Neural cell (in vitro differentiated cells): Measurements from ENCODE around the gene UBC. TPM values are rescaled to one million over a fixed set of nuclear protein-coding genes. Genes with fewer than 3 reads are reported as not detected.

ENCODE experiments used
- H2AFZ ChIP-seq: fragments of 200-600, 300-800 bp; sonication (generic), shearing (Covaris generic); 2 replicates; pipeline ENCODE4 v1.6.0; 2014; ENCODE audit warnings: low read depth, mild to moderate bottlenecking, antibody characterized with exemption, low read length, moderate library complexity
- H3F3A ChIP-seq: fragments of 200-600 bp; shearing (Covaris generic); 2 replicates; pipeline ENCODE4 v1.6.1; 2016; ENCODE audit warnings: mild to moderate bottlenecking, moderate library complexity, mixed read lengths, antibody characterized with exemption, low read length; ENCODE audit not compliant: insufficient read depth, poor library complexity, severe bottlenecking
- H3K27ac ChIP-seq: fragments of 200-600, 300-800 bp; sonication (generic), shearing (Covaris generic); 2 replicates; pipeline ENCODE4 v1.5.1; 2014; ENCODE audit warnings: mild to moderate bottlenecking, low read length, moderate library complexity
- H3K27me3 ChIP-seq: fragments of 300-800, 200-600 bp; sonication (generic), shearing (Covaris generic); 2 replicates; pipeline ENCODE4 v1.6.0; 2014; ENCODE audit warnings: mild to moderate bottlenecking, low read depth, low read length, moderate library complexity; ENCODE audit not compliant: insufficient read depth
- H3K36me3 ChIP-seq: fragments of 300-800, 200-600 bp; sonication (generic), shearing (Covaris generic); 2 replicates; pipeline ENCODE4 v1.5.1; 2014; ENCODE audit warnings: mild to moderate bottlenecking, antibody characterized with exemption, low read length, moderate library complexity; ENCODE audit not compliant: insufficient read depth
- H3K4me2 ChIP-seq: fragments of 300-800, 200-600 bp; sonication (generic), shearing (Covaris generic); 2 replicates; pipeline ENCODE4 v1.6.0; 2014; ENCODE audit warnings: mild to moderate bottlenecking, low read length
- H3K4me3 ChIP-seq: fragments of 300-800, 200-600 bp; sonication (generic), shearing (Covaris generic); 2 replicates; pipeline ENCODE4 v1.5.1; 2014; ENCODE audit warnings: mild to moderate bottlenecking, low read length, moderate library complexity
- H3K79me2 ChIP-seq: fragments of 200-600 bp; shearing (Covaris generic); replicated peaks from 2 replicates; pipeline ENCODE4 v1.6.0; 2014; ENCODE audit warnings: mild to moderate bottlenecking, low read length, moderate library complexity; ENCODE audit not compliant: insufficient read depth
- H3K9ac ChIP-seq: fragments of 300-800, 200-600 bp; sonication (generic), shearing (Covaris generic); 2 replicates; pipeline ENCODE4 v1.6.1; 2016; ENCODE audit warnings: mild to moderate bottlenecking, low read length, mixed read lengths
- H3K9me2 ChIP-seq: fragments of 200-600 bp; shearing (Covaris generic); 2 replicates; pipeline ENCODE4 v1.6.1; 2016; ENCODE audit warnings: mild to moderate bottlenecking, low read length, mixed read lengths; ENCODE audit not compliant: insufficient read depth
- H3K9me3 ChIP-seq: fragments of 200-600, 300-800 bp; sonication (generic), shearing (Covaris generic); 2 replicates; pipeline ENCODE4 v1.6.1; 2016; ENCODE audit warnings: mild to moderate bottlenecking, mixed run types, low read length, moderate library complexity, mixed read lengths
- H4K20me1 ChIP-seq: fragments of 200-600 bp; shearing (Covaris generic); 2 replicates; pipeline ENCODE4 v1.6.1; 2016; ENCODE audit warnings: mild to moderate bottlenecking, mixed run types; ENCODE audit not compliant: insufficient read depth
- EP300 ChIP-seq: fragments of 450-650 bp; conservative IDR thresholded peaks from 2 replicates; pipeline ENCODE4 v1.6.1; 2014; ENCODE audit warnings: antibody characterized with exemption, mild to moderate bottlenecking, moderate library complexity; ENCODE audit not compliant: poor library complexity, severe bottlenecking
- EZH2 ChIP-seq: fragments of 200-600, 300-800 bp; shearing (Covaris generic), sonication (generic); IDR thresholded peaks from 2 replicates; pipeline ENCODE4 v1.6.1; 2014; ENCODE audit warnings: antibody characterized with exemption, low read length, borderline replicate concordance, mild to moderate bottlenecking; ENCODE audit not compliant: insufficient read depth, poor library complexity, severe bottlenecking
- MXI1 ChIP-seq: fragments of 450-650 bp; conservative IDR thresholded peaks from 2 replicates; pipeline ENCODE4 v1.6.1; 2014; ENCODE audit warnings: antibody characterized with exemption, mild to moderate bottlenecking; ENCODE audit not compliant: poor library complexity, severe bottlenecking
- POLR2AphosphoS5 ChIP-seq: IDR thresholded peaks from 2 replicates; pipeline ENCODE4 v1.6.1; 2012
- RAD21 ChIP-seq: fragments of 450-650 bp; conservative IDR thresholded peaks from 2 replicates; pipeline ENCODE4 v1.6.1; 2014; ENCODE audit warnings: antibody characterized with exemption, mild to moderate bottlenecking, moderate library complexity
- SMC3 ChIP-seq: fragments of 450-650 bp; conservative IDR thresholded peaks from 2 replicates; pipeline ENCODE4 v1.6.1; 2014; ENCODE audit warnings: antibody characterized with exemption, mild to moderate bottlenecking, moderate library complexity; ENCODE audit not compliant: poor library complexity
- TAF1 ChIP-seq: IDR thresholded peaks from 2 replicates; pipeline ENCODE4 v1.6.1; 2012; ENCODE audit warnings: low read depth
- polyA plus RNA-seq: library from polyadenylated mRNA; depleted of rRNA; stranded (reverse); fragments of >200 nt; gene quantifications from 2 replicates; pipeline ENCODE4 v1.2.3, GENCODE V29; 2014
- small RNA-seq, 3 experiments: library from RNA; depleted of rRNA; stranded (forward); fragments of <200 nt; gene quantifications; one replicate each; pipeline ENCODE3, GENCODE V24; 2012
- TF ChIP-seq, protein P1 (sequence below): fragments of 450-650 bp; IDR thresholded peaks from 2 replicates; pipeline ENCODE4 v1.5.1; 2014; ENCODE audit warnings: antibody characterized with exemption, mild to moderate bottlenecking, moderate library complexity; ENCODE audit not compliant: poor library complexity, severe bottlenecking
- TF ChIP-seq, protein P2 (sequence below): IDR thresholded peaks from 2 replicates; pipeline ENCODE4 v1.6.1; 2012; ENCODE audit warnings: borderline replicate concordance

UBC gene
- polyA plus RNA-seq, 1 donor from 2014 or later, result 1,177 TPM

DNA sequence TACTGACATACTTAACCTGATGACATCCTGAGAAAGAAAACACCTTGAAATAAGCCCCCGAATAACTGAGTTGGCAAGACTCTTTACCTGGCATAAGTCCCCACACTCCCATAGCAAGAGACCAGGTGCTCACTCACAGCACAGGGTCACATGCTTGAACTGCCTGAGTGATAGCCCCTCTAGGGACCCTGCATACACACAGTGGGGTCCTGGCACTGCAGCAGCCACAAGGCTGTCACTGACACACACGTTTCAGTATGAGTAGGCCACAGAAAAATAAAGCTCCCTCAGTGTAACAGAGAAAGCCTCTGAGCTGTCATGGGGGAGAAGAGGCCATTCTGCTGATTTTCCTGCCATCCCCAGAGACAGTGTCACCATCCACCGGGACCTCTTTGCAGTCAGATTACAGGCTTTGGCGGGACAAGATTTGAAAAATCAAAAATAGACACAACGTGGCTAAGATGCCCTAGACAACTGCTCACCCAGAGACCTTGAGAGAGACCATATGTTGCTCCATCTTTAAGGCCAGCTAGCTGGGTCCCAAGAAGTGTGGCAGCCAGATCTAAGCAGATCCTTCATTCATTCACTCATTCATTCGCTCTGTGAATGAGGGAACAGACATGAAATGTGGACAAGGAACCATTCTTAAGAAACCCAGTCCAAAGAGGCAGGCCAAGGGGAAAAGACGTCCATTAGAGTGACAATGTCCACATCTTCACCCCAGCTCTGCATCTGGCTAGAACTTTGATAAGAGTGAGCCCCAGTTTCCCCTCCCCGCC lies 52.4 kb downstream of the UBC start:
- no peaks in the 10 kb centered on the region for H3K79me2 ChIP-seq
- no peak overlapping the region for H2AFZ ChIP-seq
- no peak overlapping the region for H3K4me2 ChIP-seq
- H3K27me3 ChIP-seq, result peaks cover 7% of the 10 kb centered on the region
- H3K9me3 ChIP-seq, result no peaks in the 10 kb centered on the region
- H3K27ac ChIP-seq, result no peak overlapping the region
- H3K9ac ChIP-seq, result no peak overlapping the region
- TF ChIP-seq RAD21 (no peak), EZH2 (no peak), TAF1 (no peak), SMC3 (no peak), MXI1 (no peak), POLR2AphosphoS5 (no peak), EP300 (no peak)
- TF ChIP-seq, protein P1, sequence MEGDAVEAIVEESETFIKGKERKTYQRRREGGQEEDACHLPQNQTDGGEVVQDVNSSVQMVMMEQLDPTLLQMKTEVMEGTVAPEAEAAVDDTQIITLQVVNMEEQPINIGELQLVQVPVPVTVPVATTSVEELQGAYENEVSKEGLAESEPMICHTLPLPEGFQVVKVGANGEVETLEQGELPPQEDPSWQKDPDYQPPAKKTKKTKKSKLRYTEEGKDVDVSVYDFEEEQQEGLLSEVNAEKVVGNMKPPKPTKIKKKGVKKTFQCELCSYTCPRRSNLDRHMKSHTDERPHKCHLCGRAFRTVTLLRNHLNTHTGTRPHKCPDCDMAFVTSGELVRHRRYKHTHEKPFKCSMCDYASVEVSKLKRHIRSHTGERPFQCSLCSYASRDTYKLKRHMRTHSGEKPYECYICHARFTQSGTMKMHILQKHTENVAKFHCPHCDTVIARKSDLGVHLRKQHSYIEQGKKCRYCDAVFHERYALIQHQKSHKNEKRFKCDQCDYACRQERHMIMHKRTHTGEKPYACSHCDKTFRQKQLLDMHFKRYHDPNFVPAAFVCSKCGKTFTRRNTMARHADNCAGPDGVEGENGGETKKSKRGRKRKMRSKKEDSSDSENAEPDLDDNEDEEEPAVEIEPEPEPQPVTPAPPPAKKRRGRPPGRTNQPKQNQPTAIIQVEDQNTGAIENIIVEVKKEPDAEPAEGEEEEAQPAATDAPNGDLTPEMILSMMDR, result no peak
- TF ChIP-seq, protein P2, sequence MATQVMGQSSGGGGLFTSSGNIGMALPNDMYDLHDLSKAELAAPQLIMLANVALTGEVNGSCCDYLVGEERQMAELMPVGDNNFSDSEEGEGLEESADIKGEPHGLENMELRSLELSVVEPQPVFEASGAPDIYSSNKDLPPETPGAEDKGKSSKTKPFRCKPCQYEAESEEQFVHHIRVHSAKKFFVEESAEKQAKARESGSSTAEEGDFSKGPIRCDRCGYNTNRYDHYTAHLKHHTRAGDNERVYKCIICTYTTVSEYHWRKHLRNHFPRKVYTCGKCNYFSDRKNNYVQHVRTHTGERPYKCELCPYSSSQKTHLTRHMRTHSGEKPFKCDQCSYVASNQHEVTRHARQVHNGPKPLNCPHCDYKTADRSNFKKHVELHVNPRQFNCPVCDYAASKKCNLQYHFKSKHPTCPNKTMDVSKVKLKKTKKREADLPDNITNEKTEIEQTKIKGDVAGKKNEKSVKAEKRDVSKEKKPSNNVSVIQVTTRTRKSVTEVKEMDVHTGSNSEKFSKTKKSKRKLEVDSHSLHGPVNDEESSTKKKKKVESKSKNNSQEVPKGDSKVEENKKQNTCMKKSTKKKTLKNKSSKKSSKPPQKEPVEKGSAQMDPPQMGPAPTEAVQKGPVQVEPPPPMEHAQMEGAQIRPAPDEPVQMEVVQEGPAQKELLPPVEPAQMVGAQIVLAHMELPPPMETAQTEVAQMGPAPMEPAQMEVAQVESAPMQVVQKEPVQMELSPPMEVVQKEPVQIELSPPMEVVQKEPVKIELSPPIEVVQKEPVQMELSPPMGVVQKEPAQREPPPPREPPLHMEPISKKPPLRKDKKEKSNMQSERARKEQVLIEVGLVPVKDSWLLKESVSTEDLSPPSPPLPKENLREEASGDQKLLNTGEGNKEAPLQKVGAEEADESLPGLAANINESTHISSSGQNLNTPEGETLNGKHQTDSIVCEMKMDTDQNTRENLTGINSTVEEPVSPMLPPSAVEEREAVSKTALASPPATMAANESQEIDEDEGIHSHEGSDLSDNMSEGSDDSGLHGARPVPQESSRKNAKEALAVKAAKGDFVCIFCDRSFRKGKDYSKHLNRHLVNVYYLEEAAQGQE, result no peak
- no peaks in the 10 kb centered on the region for H3K9me2 ChIP-seq
- H3K4me3 ChIP-seq, result peak overlapping the region; percentile 86
- H4K20me1 ChIP-seq, result no peaks in the 10 kb centered on the region
- H3F3A ChIP-seq, result no peaks in the 10 kb centered on the region
- no peaks in the 10 kb centered on the region for H3K36me3 ChIP-seq

Small RNA genes lying within 50 kb of the gene (small RNA-seq; reads per million reads assigned to genes)
- gene MIR5188 (0 to 0.72 (median 0) reads per million in 3 experiments), gene RNU6-927P (0 reads per million in 3 experiments)

Other genes starting within 250 kb of the UBC start
- 3.7 and 5.8 TPM in 2 replicates for gene SCARB1, start 50.8 kb downstream of the UBC start, polyA plus RNA-seq
- gene DHX37, start 74.5 kb upstream of the UBC start, polyA plus RNA-seq, result 4.7 and 5.2 TPM in 2 replicates
- gene BRI3BP, start 79.0 kb upstream of the UBC start, polyA plus RNA-seq, result 10.1 and 11.0 TPM in 2 replicates
- 33.2 and 34.3 TPM in 2 replicates for gene AACS, start 150.8 kb upstream of the UBC start, polyA plus RNA-seq